Keratinocyte (primary cell): ENCODE data around the gene MGAM2. TPM values are rescaled to one million over a fixed set of nuclear protein-coding genes. Genes with fewer than 3 reads are reported as not detected.

Experiments
- DNase-seq: peaks from one replicate; pipeline ENCODE4 v3.0.0-alpha.2; 2011; ENCODE audit warnings: low read depth, missing footprints, low spot score
- FAIRE-seq: peaks from 2 replicates; lab custom pipeline; 2011; peaks lifted over from hg19 to GRCh38; lab: Jason Lieb, UNC
- H2AFZ ChIP-seq: 2 replicates; pipeline ENCODE4 v1.6.0; 2012; ENCODE audit warnings: low read length, control low read depth, inconsistent platforms; ENCODE audit not compliant: control insufficient read depth
- H3K27ac ChIP-seq: 2 replicates; pipeline ENCODE4 v1.5.1; 2011; ENCODE audit warnings: low read length; ENCODE audit not compliant: control insufficient read depth, insufficient read depth
- H3K27me3 ChIP-seq: 3 replicates; pipeline ENCODE4 v1.6.0; 2011; ENCODE audit warnings: low read length; ENCODE audit not compliant: control insufficient read depth, insufficient read depth; ENCODE audit errors: extremely low read depth
- H3K36me3 ChIP-seq, 2 experiments: 2 replicates in 1 of 2; 3 replicates in 1 of 2; pipeline ENCODE4 v1.5.1; 2011; ENCODE audit warnings: low read length in 2 of 2, mild to moderate bottlenecking in 1 of 2; ENCODE audit not compliant: control insufficient read depth in 2 of 2, insufficient read depth in 2 of 2; ENCODE audit errors: extremely low read depth in 1 of 2
- H3K4me1 ChIP-seq: 3 replicates; pipeline ENCODE4 v1.5.1; 2011; ENCODE audit warnings: low read length; ENCODE audit not compliant: control insufficient read depth, insufficient read depth; ENCODE audit errors: extremely low read depth
- H3K4me2 ChIP-seq: 3 replicates; pipeline ENCODE4 v1.6.0; 2011; ENCODE audit warnings: low read depth, low read length; ENCODE audit not compliant: control insufficient read depth, insufficient read depth; ENCODE audit errors: extremely low read depth
- H3K4me3 ChIP-seq, 3 experiments: fragments of 200-600 bp in 1 of 3; sonication (generic) in 1 of 3; 2 replicates in 2 of 3; 3 replicates in 1 of 3; pipeline ENCODE4 v1.5.1; 2011 to 2016; ENCODE audit warnings: low read length in 3 of 3, mild to moderate bottlenecking in 3 of 3, control low read depth in 2 of 3, inconsistent platforms in 1 of 3, low read depth in 1 of 3, mixed read lengths in 1 of 3, mixed run types in 1 of 3, moderate library complexity in 1 of 3; ENCODE audit not compliant: control insufficient read depth in 2 of 3, insufficient read depth in 2 of 3; ENCODE audit errors: extremely low read depth in 1 of 3
- H3K79me2 ChIP-seq: 2 replicates; pipeline ENCODE4 v1.6.0; 2012; ENCODE audit warnings: low read length; ENCODE audit not compliant: control insufficient read depth, insufficient read depth
- H3K9ac ChIP-seq: 3 replicates; pipeline ENCODE4 v1.6.0; 2011; ENCODE audit warnings: low read length; ENCODE audit not compliant: control insufficient read depth, insufficient read depth; ENCODE audit errors: extremely low read depth
- H3K9me1 ChIP-seq: 3 replicates; pipeline ENCODE4 v1.6.0; 2011; ENCODE audit warnings: low read length; ENCODE audit not compliant: control insufficient read depth, insufficient read depth; ENCODE audit errors: extremely low read depth
- H3K9me3 ChIP-seq: 2 replicates; pipeline ENCODE4 v1.5.1; 2012; ENCODE audit warnings: low read depth, low read length; ENCODE audit not compliant: control insufficient read depth
- H4K20me1 ChIP-seq: 3 replicates; pipeline ENCODE4 v1.6.0; 2011; ENCODE audit warnings: low read length; ENCODE audit not compliant: control insufficient read depth, insufficient read depth; ENCODE audit errors: extremely low read depth
- CTCF ChIP-seq, 3 experiments: IDR thresholded peaks in 1 of 3; conservative IDR thresholded peaks in 1 of 3; optimal IDR thresholded peaks in 1 of 3; 2 replicates in 2 of 3; 3 replicates in 1 of 3; pipeline versions ENCODE3 to v1.5.1; 2011; ENCODE audit warnings: low read length in 3 of 3, mild to moderate bottlenecking in 3 of 3, moderate library complexity in 2 of 3, control low read depth in 1 of 3, inconsistent platforms in 1 of 3; ENCODE audit not compliant: insufficient read depth in 2 of 3; ENCODE audit errors: extremely low read depth in 1 of 3
- EZH2 ChIP-seq: IDR thresholded peaks from one replicate; pipeline ENCODE4 v1.6.1; 2012; ENCODE audit warnings: inconsistent platforms, mild to moderate bottlenecking, low read length, moderate library complexity
- dilution Hi-C: fragments of 300-500 bp; cut with MboI; formaldehyde crosslinking; loops from one replicate; pipeline ENCODE4 v1.7.0; 2020; ENCODE audit warnings: low sequenced_read_pairs; ENCODE audit not compliant: extremely low pct_ligation_motif_present
- polyA plus RNA-seq, 5 experiments: library from polyadenylated mRNA; depleted of rRNA in 3 of 5; stranded (reverse) in 3 of 5; stranded (forward) in 1 of 5; unstranded in 1 of 5; fragments of >200 nt; gene quantifications; 1 replicate in 1 of 5; 2 replicates in 3 of 5; 3 replicates in 1 of 5; pipeline versions ENCODE4 v1.2.1 to v1.2.3, GENCODE V29; 2011 to 2012; ENCODE audit warnings: missing spikeins in 2 of 5, low read depth in 1 of 5, low replicate concordance in 1 of 5

MGAM2 gene
- polyA plus RNA-seq, 1 donor (not counting 4 experiments of a cell fraction or from before 2014, with no cell fraction given): 0.04 TPM

DNA sequence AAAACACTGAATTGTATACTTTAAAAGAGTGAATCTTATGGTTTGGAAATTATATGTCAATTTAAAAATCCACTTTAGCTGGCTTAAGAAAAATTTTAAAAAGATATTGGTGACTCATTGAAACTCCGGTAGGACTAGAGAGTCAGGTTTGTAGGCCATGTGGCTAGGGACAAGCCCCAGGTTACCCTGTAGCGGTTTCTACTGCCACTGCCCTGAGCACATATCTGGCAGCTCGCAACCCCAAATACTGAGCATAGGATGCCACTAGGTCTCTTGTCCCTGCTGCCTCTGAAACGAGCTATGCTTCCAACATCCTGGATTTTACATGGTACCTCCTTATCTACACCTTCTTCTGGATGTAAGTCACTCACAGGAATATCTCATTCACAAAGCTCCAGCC lies 1.4 kb upstream of the MGAM2 start:
- Histone ChIP-seq H2AFZ (no peak overlapping the region), H3K36me3 (no peaks in the 10 kb centered on the region), H3K4me2 (no peak overlapping the region), H3K27ac (no peak overlapping the region), H3K4me1 (peaks cover under 1% of the 10 kb centered on the region), H4K20me1 (no peaks in the 10 kb centered on the region), H3K79me2 (no peaks in the 10 kb centered on the region), H3K4me3 (no peak overlapping the region), H3K27me3 (no peaks in the 10 kb centered on the region), H3K9me1 (no peaks in the 10 kb centered on the region), H3K9me3 (no peaks in the 10 kb centered on the region), H3K9ac (no peak overlapping the region)
- dilution Hi-C loops: no loop called here
- no peak for FAIRE-seq
- TF ChIP-seq EZH2 (no peak), CTCF (optimal IDR thresholded peaks at IDR 0.05 in 1 of 3, IDR thresholded peaks at IDR 0.05 in 1 of 3, conservative IDR thresholded peaks at IDR 0.05 in 1 of 3; ENCODE audit: extremely low read depth in 1 of 3, insufficient read depth in 2 of 3, low read length in 3 of 3) (no peak)
- no peak for DNase-seq

DNA sequence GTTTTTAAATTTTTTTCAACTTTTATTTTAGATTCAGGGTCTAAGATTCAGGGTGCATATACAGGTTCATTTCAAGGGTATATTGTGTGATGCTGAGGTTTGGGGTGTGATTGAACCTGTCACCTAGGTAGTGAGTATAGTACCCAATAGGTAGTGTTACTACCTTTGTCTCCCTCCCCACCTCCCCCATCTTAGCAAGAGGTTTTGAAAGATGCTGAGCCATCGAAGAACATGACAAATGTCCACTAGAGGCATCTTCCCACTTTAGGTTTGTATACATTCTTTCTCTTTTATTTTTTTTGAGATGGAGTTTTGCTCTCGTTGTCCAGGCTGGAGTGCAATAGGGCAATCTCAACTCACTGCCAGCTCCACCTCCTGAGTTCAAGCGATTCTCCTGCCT lies 880 bp upstream of the MGAM2 start:
- Histone ChIP-seq H3K4me2 (no peak overlapping the region), H3K4me3 (no peak overlapping the region)

More for the DNA sequence above, 880 bp upstream of the MGAM2 start:
- no peaks in the 10 kb centered on the region for H4K20me1 ChIP-seq
- H3K9me1 ChIP-seq: no peaks in the 10 kb centered on the region
- FAIRE-seq (no peak), DNase-seq (no peak)
- dilution Hi-C loops: no loop called here
- H3K27me3 ChIP-seq: no peaks in the 10 kb centered on the region
- no peaks in the 10 kb centered on the region for H3K79me2 ChIP-seq
- no peak overlapping the region for H3K27ac ChIP-seq
- no peaks in the 10 kb centered on the region for H3K9me3 ChIP-seq
- no peak overlapping the region for H2AFZ ChIP-seq
- no peaks in the 10 kb centered on the region for H3K4me1 ChIP-seq
- no peak for TF ChIP-seq CTCF (optimal IDR thresholded peaks at IDR 0.05 in 1 of 3, IDR thresholded peaks at IDR 0.05 in 1 of 3, conservative IDR thresholded peaks at IDR 0.05 in 1 of 3; ENCODE audit: extremely low read depth in 1 of 3, insufficient read depth in 2 of 3, low read length in 3 of 3)
- no peak for TF ChIP-seq EZH2
- no peak overlapping the region for H3K9ac ChIP-seq
- H3K36me3 ChIP-seq: no peaks in the 10 kb centered on the region
